ENCODE measurements around the gene FBXO42. TPM values are rescaled to one million over a fixed set of nuclear protein-coding genes. Genes with fewer than 3 reads are reported as not detected.

The FBXO42 gene
- total RNA-seq, 1 donor from 2014 or later: 5.8 TPM

DNA sequence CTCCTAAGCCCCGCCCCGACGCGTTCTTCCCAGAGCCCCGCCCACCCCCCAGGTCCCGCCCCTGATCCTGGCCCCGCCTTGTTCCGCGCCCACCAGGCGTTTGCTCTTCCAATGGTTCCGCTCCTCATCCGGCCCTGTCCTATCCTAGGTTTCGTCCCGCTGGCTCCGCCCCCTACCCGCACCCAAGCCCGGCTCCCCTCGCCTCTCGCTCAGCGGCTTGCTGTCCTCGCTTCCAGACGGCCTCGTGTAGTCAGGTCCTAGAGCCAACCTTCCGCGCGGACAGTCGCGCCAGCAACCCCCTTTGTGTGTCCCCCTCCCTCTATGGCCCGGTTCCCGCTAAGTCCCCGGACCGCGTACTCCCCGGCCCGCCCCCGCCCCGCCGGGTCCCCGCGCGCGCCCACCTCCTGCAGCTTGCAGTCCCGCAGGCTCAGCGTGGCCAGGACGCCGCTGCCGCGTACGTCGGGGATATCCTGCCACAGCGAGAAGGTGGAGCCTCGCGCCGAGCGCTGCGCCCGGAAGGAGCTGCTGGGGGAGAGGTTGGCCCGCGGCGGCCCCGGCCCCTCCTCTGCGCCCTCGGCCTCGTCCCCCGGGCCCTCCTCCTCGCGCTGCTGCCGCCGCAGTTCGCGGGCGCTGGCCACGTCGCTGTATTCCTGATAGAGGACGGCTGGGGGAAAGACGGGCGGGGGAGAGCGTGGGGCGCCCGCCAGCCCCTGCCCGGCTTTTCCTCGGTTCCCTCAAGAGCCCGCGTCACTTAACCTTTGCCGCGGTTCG lies 145.5 kb downstream of the FBXO42 start:
- H3K4me3 ChIP-seq (ENCODE audit: low read depth, low read length): peak overlapping the region; percentile 60
- TF ChIP-seq, protein P1, sequence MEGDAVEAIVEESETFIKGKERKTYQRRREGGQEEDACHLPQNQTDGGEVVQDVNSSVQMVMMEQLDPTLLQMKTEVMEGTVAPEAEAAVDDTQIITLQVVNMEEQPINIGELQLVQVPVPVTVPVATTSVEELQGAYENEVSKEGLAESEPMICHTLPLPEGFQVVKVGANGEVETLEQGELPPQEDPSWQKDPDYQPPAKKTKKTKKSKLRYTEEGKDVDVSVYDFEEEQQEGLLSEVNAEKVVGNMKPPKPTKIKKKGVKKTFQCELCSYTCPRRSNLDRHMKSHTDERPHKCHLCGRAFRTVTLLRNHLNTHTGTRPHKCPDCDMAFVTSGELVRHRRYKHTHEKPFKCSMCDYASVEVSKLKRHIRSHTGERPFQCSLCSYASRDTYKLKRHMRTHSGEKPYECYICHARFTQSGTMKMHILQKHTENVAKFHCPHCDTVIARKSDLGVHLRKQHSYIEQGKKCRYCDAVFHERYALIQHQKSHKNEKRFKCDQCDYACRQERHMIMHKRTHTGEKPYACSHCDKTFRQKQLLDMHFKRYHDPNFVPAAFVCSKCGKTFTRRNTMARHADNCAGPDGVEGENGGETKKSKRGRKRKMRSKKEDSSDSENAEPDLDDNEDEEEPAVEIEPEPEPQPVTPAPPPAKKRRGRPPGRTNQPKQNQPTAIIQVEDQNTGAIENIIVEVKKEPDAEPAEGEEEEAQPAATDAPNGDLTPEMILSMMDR (conservative IDR thresholded peaks at IDR 0.05; ENCODE audit: low read depth, low read length): no peak
- DNase-seq (ENCODE audit: low read depth): peak; percentile 64

DNA sequence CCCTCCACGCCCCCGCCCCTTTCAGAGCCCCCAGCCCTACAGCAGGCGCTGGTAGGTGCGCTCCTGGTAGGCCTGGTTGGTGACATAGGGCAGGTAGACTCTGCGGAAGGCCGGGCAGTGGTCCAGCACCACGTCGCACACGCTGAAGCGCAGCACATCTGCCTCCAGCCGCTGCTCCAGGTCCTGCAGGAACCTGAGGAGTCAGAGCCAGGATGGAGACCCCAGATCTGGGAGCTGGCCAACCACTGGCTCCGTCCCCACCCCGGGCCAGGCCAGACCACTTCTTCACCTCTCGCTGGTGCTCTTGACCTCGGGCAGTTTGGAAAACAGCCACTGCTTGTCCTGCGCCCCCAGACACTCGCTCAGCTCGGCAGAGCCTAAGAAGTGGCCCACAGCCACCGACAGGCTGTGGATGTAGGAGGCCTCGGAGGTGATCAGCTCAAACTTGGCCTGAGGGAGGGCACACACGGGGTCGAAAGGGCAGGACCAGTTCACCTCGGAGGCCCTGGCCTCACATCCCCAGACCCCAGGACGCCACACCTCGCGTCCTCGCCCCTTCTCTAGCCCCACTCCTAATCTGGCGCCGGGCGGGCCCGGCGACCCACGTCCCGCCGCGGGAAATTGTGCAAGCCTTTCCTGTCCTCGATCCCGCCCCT lies 146.3 kb downstream of the FBXO42 start:
- peak overlapping the region; percentile 60 for H3K4me3 ChIP-seq (ENCODE audit: low read depth, low read length)
- no peak for DNase-seq (ENCODE audit: low read depth)
- TF ChIP-seq, protein P1 (conservative IDR thresholded peaks at IDR 0.05; ENCODE audit: low read depth, low read length): no peak

DNA sequence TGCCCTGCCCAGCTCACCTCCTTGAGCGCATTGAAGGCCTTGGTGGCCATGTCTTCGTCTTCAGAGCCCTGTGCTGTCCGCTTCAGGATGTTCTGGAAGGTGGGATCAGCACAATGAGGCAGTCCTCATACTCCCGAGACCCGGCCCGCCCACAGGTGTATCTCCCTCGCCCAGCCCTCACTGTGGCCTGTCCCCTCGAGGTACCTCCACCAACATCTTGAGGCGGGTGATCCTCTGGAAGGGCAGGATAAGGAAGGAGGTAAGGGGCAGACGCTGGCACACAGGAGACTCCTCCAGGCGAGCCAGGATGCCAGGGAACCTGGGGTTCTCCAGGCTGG lies 147.0 kb downstream of the FBXO42 start:
- no peak overlapping the region for H3K4me3 ChIP-seq (ENCODE audit: low read depth, low read length)
- DNase-seq (ENCODE audit: low read depth): no peak
- TF ChIP-seq, protein P1 (conservative IDR thresholded peaks at IDR 0.05; ENCODE audit: low read depth, low read length): no peak

DNA sequence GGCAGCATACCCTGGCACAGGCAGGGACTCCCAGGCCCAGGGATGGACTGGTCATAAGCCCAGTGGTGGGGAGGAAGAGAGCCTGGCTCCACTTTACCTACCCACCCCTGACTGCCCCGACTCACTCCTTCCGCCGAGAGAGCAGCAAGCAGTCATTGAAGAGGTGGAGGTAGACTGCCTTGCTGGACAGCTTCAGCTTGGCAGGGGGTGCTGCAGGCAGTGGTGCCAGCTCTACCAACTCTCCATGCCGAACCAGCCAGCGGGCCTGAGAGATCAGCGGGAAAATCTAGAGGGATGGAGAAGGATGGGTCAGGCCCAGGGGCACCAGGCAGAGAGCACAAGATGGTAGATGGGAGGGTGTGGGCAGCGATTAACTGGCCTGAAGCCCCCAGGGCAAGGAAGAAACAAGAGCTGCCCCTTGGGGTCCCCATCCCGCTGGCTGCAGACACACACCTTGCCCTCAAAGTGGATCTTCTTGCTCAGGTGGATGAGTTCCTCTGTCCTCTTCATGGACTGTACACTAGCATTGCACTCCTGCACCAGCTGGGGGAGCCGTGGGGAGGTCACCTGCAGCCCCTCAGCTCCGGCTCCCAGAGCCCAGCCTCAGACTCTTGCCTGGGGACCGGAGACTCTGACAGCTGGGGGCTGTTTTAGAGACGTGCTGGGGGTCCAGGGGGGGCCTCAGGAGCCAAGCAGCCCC lies 147.5 kb downstream of the FBXO42 start:
- no peak for DNase-seq (ENCODE audit: low read depth)
- TF ChIP-seq, protein P1 (conservative IDR thresholded peaks at IDR 0.05; ENCODE audit: low read depth, low read length): peak; percentile 61

DNA sequence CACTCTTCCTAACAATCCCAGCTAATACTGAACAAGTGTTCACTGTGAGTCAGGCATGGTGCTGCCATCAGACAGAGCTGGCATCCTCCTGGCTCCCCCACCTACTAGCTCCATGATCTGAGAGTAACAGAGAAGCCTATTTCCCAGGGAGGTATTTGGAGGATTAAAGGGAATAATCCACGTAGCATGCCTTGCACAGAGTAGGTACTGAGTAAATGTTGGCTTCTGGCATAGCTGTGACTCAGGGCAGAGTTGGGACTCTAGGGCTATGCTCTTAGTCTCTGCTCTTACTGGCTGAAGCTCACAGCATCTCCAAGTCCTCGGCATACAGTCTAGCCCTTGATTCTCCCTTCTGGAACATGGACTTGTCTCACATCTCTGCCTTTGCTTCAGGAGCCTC lies 148.1 kb downstream of the FBXO42 start:
- TF ChIP-seq, protein P1 (conservative IDR thresholded peaks at IDR 0.05; ENCODE audit: low read depth, low read length): no peak
- DNase-seq (ENCODE audit: low read depth): no peak

More for the DNA sequence above, 147.5 kb downstream of the FBXO42 start:
- H3K4me3 ChIP-seq (ENCODE audit: low read depth, low read length): no peak overlapping the region

DNA sequence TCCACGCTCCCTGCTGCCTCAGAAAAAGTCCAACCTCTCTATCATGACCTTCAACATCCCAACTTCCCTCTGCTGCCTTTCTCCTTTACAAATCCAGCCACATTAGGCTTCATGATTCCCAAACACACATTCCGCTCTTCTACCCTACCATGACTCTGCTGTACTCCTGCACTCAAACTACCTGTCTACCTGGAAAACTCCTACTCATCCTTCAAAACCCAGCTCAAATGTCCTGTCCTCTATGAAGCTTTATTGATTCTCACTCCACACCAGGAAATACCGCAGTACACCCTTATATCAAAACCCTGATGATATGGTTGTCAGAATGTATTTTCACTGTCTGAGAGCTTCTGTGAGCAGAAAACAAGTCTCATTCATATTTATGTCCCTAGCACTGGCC lies 148.7 kb downstream of the FBXO42 start:
- no peak for DNase-seq (ENCODE audit: low read depth)
- no peak overlapping the region for H3K4me3 ChIP-seq (ENCODE audit: low read depth, low read length)
- TF ChIP-seq, protein P1 (conservative IDR thresholded peaks at IDR 0.05; ENCODE audit: low read depth, low read length): no peak

More for the DNA sequence above, 148.1 kb downstream of the FBXO42 start:
- H3K4me3 ChIP-seq (ENCODE audit: low read depth, low read length): no peak overlapping the region
